Right lung (tissue), 5 donors: ENCODE measurements around the gene AKR1C2. TPM values are rescaled to one million over a fixed set of nuclear protein-coding genes. Genes with fewer than 3 reads are reported as not detected.
"Not testable (repeated sequence)": the region's sequence is repeated elsewhere in the genome, so short reads cannot be mapped to it uniquely, and the experiment has no call there.

Experiments
- DNase-seq, 2 donors: peaks; one replicate each; pipeline ENCODE4 v3.0.0-alpha.2; 2013
- polyA plus RNA-seq, 5 donors: library from polyadenylated mRNA; unstranded; fragments of 120-200 nt; gene quantifications; one replicate each; pipeline versions ENCODE4 v1.2.1 to v1.2.3, GENCODE V29; 2013; ENCODE audit warnings: inconsistent platforms in 1 of 5, low replicate concordance in 1 of 5; ENCODE audit not compliant: insufficient read length in 5 of 5, insufficient read depth in 1 of 5

The AKR1C2 gene
- polyA plus RNA-seq, 5 donors = 3.3 to 9.5 (median 6.8) TPM

- DNase-seq = not testable (repeated sequence)
Measured at GRCh38 chr10:4962308-4962707, 41.3 kb downstream of the AKR1C2 start.

GRCh38 chr10:4961558-4961957 is 42.1 kb downstream of the AKR1C2 start:
- DNase-seq = not testable (repeated sequence)

GRCh38 chr10:4956955-4957645 is 46.6 kb downstream of the AKR1C2 start:
- DNase-seq = not testable (repeated sequence)

- not testable (repeated sequence) for DNase-seq
Measured at GRCh38 chr10:4956088-4956487, 47.6 kb downstream of the AKR1C2 start.

- DNase-seq = no peak
Measured at GRCh38 chr10:4953405-4953804, 50.3 kb downstream of the AKR1C2 start.

- DNase-seq = not testable (repeated sequence)
Measured at GRCh38 chr10:4951512-4952162, 52.0 kb downstream of the AKR1C2 start.

GRCh38 chr10:4947635-4948596 is 55.7 kb downstream of the AKR1C2 start:
- no peak for DNase-seq

- DNase-seq = peak in 1 of 2 donors; percentile 10
Measured at GRCh38 chr10:4947039-4947634, 56.5 kb downstream of the AKR1C2 start.

GRCh38 chr10:4945766-4946717 is 57.6 kb downstream of the AKR1C2 start:
- DNase-seq = no peak

GRCh38 chr10:4944841-4945240 is 58.8 kb downstream of the AKR1C2 start:
- DNase-seq = no peak

- no peak for DNase-seq
Measured at GRCh38 chr10:4943821-4944220, 59.8 kb downstream of the AKR1C2 start.

- not testable (repeated sequence) for DNase-seq
Measured at GRCh38 chr10:4943416-4943815, 60.2 kb downstream of the AKR1C2 start.

- DNase-seq = not testable (repeated sequence)
Measured at GRCh38 chr10:4942931-4943330, 60.7 kb downstream of the AKR1C2 start.

GRCh38 chr10:4941540-4942330 is 61.9 kb downstream of the AKR1C2 start:
- DNase-seq = no peak

GRCh38 chr10:4940909-4941308 is 62.7 kb downstream of the AKR1C2 start:
- DNase-seq = not testable (repeated sequence)

- not testable (repeated sequence) for DNase-seq
Measured at GRCh38 chr10:4940073-4940428, 63.6 kb downstream of the AKR1C2 start.

GRCh38 chr10:4939224-4940072 is 64.2 kb downstream of the AKR1C2 start:
- no peak for DNase-seq
